ENCODE data around the gene ALDH16A1.
"Not testable (repeated sequence)": the region's sequence is repeated elsewhere in the genome, so short reads cannot be mapped to it uniquely, and the experiment has no call there.

ALDH16A1 gene

DNA sequence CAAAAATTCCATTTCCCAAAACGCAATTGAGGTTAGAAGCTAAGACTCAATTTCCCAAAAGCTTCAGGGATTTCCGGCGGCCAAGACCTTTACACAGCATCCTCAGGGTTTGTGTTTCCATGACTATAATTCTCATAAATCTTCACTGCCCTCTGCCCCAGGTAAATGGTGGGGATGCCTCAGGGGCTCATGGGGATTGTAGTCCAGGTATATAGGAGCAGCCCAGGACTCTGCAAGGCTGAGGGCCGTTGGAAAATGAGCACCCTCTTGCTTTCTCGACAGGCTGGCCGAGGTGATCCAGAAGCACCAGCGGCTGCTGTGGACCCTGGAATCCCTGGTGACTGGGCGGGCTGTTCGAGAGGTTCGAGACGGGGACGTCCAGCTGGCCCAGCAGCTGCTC, 6.4 kb downstream of the ALDH16A1 start:
- no peak for DNase-seq (ENCODE audit: low spot score)

DNA sequence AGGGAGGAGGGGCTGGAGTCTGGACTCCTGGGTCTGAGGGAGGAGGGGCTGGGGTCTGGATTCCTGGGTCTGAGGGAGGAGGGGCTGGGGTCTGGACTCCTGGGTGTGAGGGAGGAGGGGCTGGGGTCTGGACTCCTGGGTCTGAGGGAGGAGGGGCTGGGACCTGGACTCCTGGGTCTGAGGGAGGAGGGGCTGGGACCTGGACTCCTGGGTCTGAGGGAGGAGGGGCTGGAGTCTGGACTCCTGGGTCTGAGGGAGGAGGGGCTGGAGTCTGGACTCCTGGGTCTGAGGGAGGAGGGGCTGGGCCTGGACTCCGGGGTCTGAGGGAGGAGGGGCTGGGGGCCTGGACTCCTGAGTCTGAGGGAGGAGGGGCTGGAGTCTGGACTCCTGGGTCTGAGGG, 8.1 kb downstream of the ALDH16A1 start:
- not testable (repeated sequence) for DNase-seq (ENCODE audit: low spot score)

More for the DNA sequence above, 6.4 kb downstream of the ALDH16A1 start:
- TF ChIP-seq, protein P1, sequence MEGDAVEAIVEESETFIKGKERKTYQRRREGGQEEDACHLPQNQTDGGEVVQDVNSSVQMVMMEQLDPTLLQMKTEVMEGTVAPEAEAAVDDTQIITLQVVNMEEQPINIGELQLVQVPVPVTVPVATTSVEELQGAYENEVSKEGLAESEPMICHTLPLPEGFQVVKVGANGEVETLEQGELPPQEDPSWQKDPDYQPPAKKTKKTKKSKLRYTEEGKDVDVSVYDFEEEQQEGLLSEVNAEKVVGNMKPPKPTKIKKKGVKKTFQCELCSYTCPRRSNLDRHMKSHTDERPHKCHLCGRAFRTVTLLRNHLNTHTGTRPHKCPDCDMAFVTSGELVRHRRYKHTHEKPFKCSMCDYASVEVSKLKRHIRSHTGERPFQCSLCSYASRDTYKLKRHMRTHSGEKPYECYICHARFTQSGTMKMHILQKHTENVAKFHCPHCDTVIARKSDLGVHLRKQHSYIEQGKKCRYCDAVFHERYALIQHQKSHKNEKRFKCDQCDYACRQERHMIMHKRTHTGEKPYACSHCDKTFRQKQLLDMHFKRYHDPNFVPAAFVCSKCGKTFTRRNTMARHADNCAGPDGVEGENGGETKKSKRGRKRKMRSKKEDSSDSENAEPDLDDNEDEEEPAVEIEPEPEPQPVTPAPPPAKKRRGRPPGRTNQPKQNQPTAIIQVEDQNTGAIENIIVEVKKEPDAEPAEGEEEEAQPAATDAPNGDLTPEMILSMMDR (IDR thresholded peaks at IDR 0.05; ENCODE audit: extremely low read depth, missing control alignments) = no peak

DNA sequence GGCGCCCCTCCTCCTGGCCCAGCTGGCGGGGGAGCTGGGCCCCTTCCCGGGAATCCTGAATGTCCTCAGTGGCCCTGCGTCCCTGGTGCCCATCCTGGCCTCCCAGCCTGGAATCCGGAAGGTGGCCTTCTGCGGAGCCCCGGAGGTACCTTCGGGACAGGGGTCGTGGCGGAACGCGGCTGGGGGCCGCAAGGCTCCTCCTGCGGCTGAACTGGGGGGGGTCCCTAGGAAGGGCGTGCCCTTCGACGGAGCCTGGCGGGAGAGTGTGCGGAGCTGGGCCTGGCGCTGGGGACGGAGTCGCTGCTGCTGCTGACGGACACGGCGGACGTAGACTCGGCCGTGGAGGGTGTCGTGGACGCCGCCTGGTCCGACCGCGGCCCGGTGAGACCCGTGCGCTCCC, 8.6 kb downstream of the ALDH16A1 start:
- TF ChIP-seq, protein P1 (IDR thresholded peaks at IDR 0.05; ENCODE audit: extremely low read depth, missing control alignments) = no peak
- no peak for DNase-seq (ENCODE audit: low spot score)

DNA sequence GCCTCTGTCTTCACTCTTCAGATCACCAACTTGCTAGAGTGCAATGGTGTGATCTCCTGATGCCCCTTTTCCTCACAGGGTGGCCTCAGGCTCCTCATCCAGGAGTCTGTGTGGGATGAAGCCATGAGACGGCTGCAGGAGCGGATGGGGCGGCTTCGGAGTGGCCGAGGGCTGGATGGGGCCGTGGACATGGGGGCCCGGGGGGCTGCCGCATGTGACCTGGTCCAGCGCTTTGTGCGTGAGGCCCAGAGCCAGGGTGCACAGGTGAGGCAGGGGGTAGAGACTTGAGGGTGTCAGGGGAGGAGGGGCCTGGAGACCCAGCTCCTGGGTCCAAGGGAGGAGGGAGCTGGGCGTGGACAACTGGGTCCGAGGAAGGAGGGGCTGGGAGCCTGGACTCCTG, 9.5 kb downstream of the ALDH16A1 start:
- DNase-seq (ENCODE audit: low spot score) = no peak
- TF ChIP-seq, protein P1 (IDR thresholded peaks at IDR 0.05; ENCODE audit: extremely low read depth, missing control alignments) = no peak

DNA sequence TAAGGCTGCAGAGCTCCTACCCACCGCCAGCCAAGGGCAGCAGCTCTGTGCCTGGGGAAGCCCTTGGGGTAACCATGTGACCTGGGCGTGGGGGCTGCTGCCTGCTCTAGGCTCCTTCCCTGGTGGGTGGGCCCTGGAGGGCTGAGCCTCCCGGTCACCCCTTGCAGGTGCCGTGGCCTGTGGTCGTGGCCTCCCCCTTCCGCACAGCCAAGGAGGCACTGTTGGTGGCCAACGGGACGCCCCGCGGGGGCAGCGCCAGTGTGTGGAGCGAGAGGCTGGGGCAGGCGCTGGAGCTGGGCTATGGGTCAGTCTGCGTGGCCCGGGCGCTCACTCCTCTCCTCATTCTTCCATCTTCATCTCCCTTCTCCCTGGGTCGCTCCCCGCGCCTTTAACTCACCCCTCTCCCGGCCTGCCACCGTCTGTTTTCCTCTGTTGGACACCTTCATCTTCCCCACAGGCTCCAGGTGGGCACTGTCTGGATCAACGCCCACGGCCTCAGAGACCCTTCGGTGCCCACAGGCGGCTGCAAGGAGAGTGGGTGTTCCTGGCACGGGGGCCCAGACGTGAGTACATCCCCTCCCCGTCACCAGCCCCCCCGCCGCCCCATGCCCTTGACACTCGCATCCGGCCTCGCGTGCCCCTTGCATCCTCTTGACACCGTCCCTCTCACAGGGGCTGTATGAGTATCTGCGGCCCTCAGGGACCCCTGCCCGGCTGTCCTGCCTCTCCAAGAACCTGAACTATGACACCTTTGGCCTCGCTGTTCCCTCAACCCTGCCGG, 11.1 kb downstream of the ALDH16A1 start:
- TF ChIP-seq, protein P1 (IDR thresholded peaks at IDR 0.05; ENCODE audit: extremely low read depth, missing control alignments) = no peak
- no peak for DNase-seq (ENCODE audit: low spot score)

DNA sequence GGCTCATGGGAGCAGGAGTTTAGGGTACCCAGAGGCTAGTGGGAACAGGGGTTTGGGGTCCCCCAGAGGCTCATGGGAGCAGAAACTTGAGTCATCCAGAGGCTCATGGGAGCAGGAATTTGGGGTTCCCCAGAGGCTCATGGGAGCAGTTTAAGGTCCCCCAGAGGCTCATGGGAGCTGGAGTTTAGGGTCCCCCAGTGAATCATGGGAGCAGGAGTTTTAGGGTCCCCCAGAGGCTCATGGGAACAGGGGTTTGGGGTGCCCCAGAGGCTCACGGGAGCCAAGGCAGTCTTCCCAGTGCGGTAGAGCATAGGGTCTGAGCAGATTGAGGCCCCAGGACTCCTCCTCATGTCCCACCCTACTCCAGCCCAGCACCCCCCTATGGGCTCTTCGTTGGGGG, 12.3 kb downstream of the ALDH16A1 start:
- TF ChIP-seq, protein P1 (IDR thresholded peaks at IDR 0.05; ENCODE audit: extremely low read depth, missing control alignments) = no peak
- DNase-seq (ENCODE audit: low spot score) = no peak

DNA sequence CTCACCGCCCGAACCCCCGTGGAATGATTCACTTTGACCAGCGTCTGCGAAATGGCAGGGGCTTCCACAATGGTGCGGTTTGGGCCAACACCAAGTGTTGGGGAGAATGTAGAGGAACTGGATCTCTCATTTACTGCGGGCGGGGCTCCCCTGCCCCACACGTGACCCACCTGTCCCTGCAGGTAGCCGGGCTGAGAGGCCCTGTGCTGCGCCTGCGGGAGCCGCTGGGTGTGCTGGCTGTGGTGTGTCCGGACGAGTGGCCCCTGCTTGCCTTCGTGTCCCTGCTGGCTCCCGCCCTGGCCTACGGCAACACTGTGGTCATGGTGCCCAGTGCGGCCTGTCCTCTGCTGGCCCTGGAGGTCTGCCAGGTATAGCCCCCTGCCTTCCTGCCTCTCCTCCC, 15.2 kb downstream of the ALDH16A1 start:
- TF ChIP-seq, protein P1 (IDR thresholded peaks at IDR 0.05; ENCODE audit: extremely low read depth, missing control alignments) = no peak
- DNase-seq (ENCODE audit: low spot score) = no peak
